Panc1 (cell line): Measurements from ENCODE around the gene ATP13A2.

Source experiments
- CTCF ChIP-seq: fragments of 450-650 bp; IDR thresholded peaks from 2 replicates; pipeline ENCODE4 v1.5.1; 2017; ENCODE audit warnings: mild to moderate bottlenecking
- POLR2AphosphoS5 ChIP-seq: IDR thresholded peaks from 2 replicates; pipeline ENCODE4 v1.6.1; 2012; ENCODE audit warnings: mild to moderate bottlenecking, low read depth, low read length, moderate library complexity
- SIN3A ChIP-seq: IDR thresholded peaks from 2 replicates; pipeline ENCODE4 v1.6.1; 2012; ENCODE audit warnings: low read depth, mild to moderate bottlenecking, low read length, moderate library complexity, borderline replicate concordance; ENCODE audit not compliant: insufficient read depth
- TCF7L2 ChIP-seq: IDR thresholded peaks from 2 replicates; pipeline ENCODE4 v1.6.1; 2011; ENCODE audit warnings: mild to moderate bottlenecking, low read depth, low read length, inconsistent platforms

DNA sequence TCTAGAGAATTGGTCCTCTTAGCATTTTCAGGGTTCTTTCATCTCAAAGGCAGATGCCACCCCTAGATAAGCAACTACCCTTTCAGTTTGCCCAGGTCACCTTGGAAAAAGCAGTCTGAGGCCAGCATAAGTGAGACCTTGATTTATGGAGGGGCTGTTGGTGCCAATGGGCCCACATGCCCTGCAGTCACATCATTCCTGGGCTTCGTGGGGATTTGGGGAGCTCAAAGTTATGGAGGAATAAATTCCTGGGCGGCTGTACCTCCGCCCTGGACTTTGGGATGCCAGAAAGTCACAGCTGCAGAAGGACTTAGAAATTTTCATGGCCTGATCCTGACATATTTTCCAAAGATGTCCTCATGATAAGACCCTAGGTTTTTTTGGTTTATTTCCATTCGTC, 44.8 kb upstream of the ATP13A2 start:
- TF ChIP-seq CTCF (no peak), POLR2AphosphoS5 (no peak), TCF7L2 (no peak), SIN3A (no peak)
